Measurements from ENCODE around the gene MYMK.

GRCh38 chr9:133524679-133525228 is at the start of gene MYMK:
- TF ChIP-seq CTCF (IDR thresholded peaks at IDR 0.05 in 2 of 3, conservative IDR thresholded peaks at IDR 0.05 in 1 of 3; ENCODE audit: borderline replicate concordance in 1 of 3, insufficient read depth in 1 of 3, low read depth in 2 of 3, low read length in 2 of 3) (no peak), SP1 (IDR thresholded peaks at IDR 0.05; ENCODE audit: low read depth) (no peak), POLR2A (IDR thresholded peaks at IDR 0.05; ENCODE audit: borderline replicate concordance, extremely low read depth, insufficient read depth, insufficient read length) (no peak), SRF (IDR thresholded peaks at IDR 0.05; ENCODE audit: low read depth) (no peak), YY1 (IDR thresholded peaks at IDR 0.05; ENCODE audit: extremely low read depth, insufficient replicate concordance, low read depth, low read length) (no peak), POLR2AphosphoS5 (IDR thresholded peaks at IDR 0.05; ENCODE audit: low read depth, low read length) (no peak), SIN3A (IDR thresholded peaks at IDR 0.05; ENCODE audit: low read depth) (no peak), EZH2 (IDR thresholded peaks at IDR 0.05) (no peak)

Data from HCT116 (cell line).